Measurements from ENCODE around the gene CA5A. TPM values are rescaled to one million over a fixed set of nuclear protein-coding genes. Genes with fewer than 3 reads are reported as not detected.

CA5A gene
- total and polyA plus RNA-seq, 2 of the 4 experiments (the other 2 are of a cell fraction), result not detected

DNA sequence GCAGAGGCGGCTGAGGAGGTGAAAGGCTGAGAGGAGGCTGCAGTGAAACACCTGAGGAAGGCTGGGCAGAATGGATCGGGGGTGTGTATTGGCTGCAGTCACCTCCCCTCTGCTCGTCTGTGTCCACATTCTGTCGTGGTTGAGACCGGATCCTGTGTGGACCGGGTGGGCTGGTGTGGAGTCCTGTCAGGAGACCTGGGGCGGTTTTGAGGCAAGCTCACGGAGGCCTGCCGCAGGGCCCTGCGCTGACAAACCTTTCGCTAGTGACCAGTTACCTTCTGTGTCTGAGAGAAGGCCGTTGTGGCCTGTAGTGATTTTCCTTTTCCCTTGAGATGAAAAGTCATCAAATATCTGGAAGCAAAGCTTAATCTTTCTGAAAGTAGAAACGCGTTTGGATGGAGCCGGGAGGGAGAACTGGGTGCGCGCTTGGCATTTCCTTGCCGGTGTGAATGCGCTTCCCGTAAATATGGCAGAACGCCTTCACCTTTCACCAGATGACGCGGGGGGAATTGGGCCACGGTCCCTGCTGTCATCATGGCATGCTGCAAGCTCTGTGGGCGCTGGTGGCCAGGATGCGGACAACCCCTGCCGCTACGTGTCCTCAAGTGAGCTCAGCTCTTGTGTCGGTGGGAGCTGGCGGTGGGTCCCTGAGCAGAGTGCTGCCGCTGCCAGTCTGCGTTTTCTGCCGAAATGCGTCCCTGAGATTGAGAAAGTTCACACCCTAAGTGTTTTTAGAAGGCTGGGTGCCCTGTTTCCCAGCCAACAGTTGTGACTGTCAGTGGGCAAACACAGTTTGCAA lies 21.2 kb upstream of the CA5A start (continued):
- TF ChIP-seq MXI1 (IDR thresholded peaks at IDR 0.05; ENCODE audit: borderline replicate concordance, low read depth, low read length), result no peak
- no peak for TF ChIP-seq RAD21 (IDR thresholded peaks at IDR 0.05; ENCODE audit: low read length)

DNA sequence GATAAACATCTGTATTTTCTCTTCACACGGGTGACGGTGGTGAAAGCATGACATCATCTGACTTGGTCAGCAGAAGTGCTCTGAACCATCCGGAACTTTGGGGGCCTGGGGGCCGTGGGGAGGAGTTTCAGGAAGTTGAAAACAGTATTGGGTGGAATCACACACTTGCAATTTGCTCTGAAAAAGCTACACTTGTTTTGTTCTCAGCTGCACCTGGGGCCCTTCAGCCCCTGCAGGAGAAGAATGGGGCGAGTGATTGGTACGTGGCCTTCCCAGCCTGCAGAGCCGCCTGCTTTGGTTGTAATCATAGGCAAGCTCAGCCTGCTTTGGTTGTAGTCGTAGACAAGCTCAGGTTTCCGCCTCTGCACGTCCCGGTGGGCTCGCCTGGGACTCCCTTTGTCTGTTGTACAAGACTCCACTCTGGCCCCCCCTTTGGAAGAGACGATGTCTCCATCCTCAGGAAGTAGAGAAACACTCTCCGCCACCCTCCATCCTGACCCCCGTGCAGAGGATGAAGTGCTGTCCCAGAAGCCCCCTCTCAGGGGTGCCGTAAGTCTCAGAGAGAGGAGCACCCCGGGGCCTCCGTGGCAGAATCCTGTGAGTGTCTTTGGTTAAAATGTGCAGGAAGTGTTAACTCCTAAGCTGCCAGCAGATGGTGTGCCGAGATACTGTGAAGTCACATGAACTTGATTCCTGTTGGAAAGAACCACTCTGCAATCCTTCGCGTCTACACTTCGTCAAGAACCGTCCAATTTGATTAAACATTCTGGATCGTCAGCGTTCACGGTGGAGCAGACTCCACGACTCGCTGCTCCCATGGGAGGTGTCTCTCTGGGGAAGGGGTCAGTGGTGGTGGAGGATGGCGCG lies 20.3 kb upstream of the CA5A start:
- peak; percentile 85 for DNase-seq
- Histone ChIP-seq H3K27ac (ENCODE audit: insufficient read depth, low read length) (peak overlapping the region; percentile 55), H2AK5ac (ENCODE audit: low read depth, low read length) (peak overlapping the region; percentile 86; the same call in 1 of the 2 replicates), H3K9me1 (ENCODE audit: insufficient read depth, low read length) (peaks cover 19% of the 10 kb centered on the region), H3K4me2 (ENCODE audit: low read depth, low read length) (peak overlapping the region; percentile 49), H3K4me3 (ENCODE audit: insufficient read depth, low read depth, low read length) (no peak overlapping the region), H3K9ac (ENCODE audit: low read depth, low read length) (peak overlapping the region; percentile 23; the same call in 1 of the 2 replicates), H2BK20ac (ENCODE audit: low read depth, low read length) (peak overlapping the region; percentile 69; the same call in 1 of the 2 replicates), H3K79me1 (ENCODE audit: low read depth in 1 of 2, low read length in 2 of 2) (peaks cover 40 to 96% of the 10 kb centered on the region in 2 experiments), H3K9me3 (ENCODE audit: control insufficient read depth, insufficient read depth, low read length) (no peaks in the 10 kb centered on the region), H2AFZ (replicated peaks; ENCODE audit: low read length, poor library complexity) (peak overlapping the region; percentile 71), H4K91ac (ENCODE audit: insufficient read depth, low read depth, low read length) (peak overlapping the region; percentile 78), H3K4ac (ENCODE audit: low read depth, low read length) (peak overlapping the region; percentile 85), H4K8ac (ENCODE audit: low read depth in 2 of 2, low read length in 2 of 2) (peak overlapping the region; percentile 36 to 67; a peak in 3 of 4 replicates), H3K4me1 (ENCODE audit: control insufficient read depth, insufficient read depth, low read length) (peaks cover 24% of the 10 kb centered on the region), H2AK9ac (replicated peaks; ENCODE audit: low read depth, low read length, poor library complexity) (peak overlapping the region; percentile 71), H3K27me3 (ENCODE audit: control insufficient read depth, insufficient read depth, low read length) (no peaks in the 10 kb centered on the region), H3K18ac (ENCODE audit: low read depth, low read length) (peak overlapping the region; percentile 14), H3K36me3 (ENCODE audit: control insufficient read depth, insufficient read depth, low read length) (peaks cover 4% of the 10 kb centered on the region), H3K23ac (ENCODE audit: low read depth, low read length) (peak overlapping the region; percentile 41), H2BK15ac (ENCODE audit: low read depth, low read length) (0 out of 3 replicates have a peak overlapping the region, but pooled peaks have one; percentile 27), H2BK120ac (ENCODE audit: low read depth, low read length) (peak overlapping the region; percentile 40; the same call in 1 of the 2 replicates), H4K5ac (ENCODE audit: low read depth, low read length) (peak overlapping the region; percentile 68), H2BK5ac (ENCODE audit: low read depth, low read length, poor library complexity, severe bottlenecking) (peak overlapping the region; percentile 42), H3K56ac (ENCODE audit: extremely low read depth, insufficient read depth, low read length) (no peak overlapping the region), H3K14ac (replicated peaks; ENCODE audit: low read depth, low read length) (peak overlapping the region; percentile 80), H4K20me1 (ENCODE audit: insufficient read depth, low read length) (peaks cover 13% of the 10 kb centered on the region)
- intact Hi-C loops (cut with micrococcal nuclease) (loop anchor here (1.0 to 10.0 kb wide), 5 partner anchors 58 to 608 kb away; partner anchors contain the start of gene ZNF469), dilution Hi-C loops (cut with HindIII; ENCODE audit: low sequenced_read_pairs, unreplicated experiment) (no loop called here), in situ Hi-C loops (cut with MboI; ENCODE audit: low sequenced_read_pairs) (no loop called here)
- 30% methylated on average over 17 of the region's 30 CpGs; no CpG with 5 or more reads in 1 of the 2 experiments for WGBS, 2 experiments (ENCODE audit: extremely low coverage in 2 of 2, insufficient read length in 1 of 2)
- CTCF ChIA-PET, result no interaction called here
- peak; percentile 67 for ATAC-seq (ENCODE audit: low read depth)
- BruUV-seq (replicated peaks), result no TSS peak
- POLR2A ChIA-PET (ENCODE audit: unreplicated experiment), result no interaction called here
- TF ChIP-seq, protein P1, sequence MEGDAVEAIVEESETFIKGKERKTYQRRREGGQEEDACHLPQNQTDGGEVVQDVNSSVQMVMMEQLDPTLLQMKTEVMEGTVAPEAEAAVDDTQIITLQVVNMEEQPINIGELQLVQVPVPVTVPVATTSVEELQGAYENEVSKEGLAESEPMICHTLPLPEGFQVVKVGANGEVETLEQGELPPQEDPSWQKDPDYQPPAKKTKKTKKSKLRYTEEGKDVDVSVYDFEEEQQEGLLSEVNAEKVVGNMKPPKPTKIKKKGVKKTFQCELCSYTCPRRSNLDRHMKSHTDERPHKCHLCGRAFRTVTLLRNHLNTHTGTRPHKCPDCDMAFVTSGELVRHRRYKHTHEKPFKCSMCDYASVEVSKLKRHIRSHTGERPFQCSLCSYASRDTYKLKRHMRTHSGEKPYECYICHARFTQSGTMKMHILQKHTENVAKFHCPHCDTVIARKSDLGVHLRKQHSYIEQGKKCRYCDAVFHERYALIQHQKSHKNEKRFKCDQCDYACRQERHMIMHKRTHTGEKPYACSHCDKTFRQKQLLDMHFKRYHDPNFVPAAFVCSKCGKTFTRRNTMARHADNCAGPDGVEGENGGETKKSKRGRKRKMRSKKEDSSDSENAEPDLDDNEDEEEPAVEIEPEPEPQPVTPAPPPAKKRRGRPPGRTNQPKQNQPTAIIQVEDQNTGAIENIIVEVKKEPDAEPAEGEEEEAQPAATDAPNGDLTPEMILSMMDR (conservative IDR thresholded peaks at IDR 0.05; ENCODE audit: low read depth, low read length), result peak; percentile 63
- TF ChIP-seq POLR2A (IDR thresholded peaks at IDR 0.05; ENCODE audit: low read depth, low read length) (peak; percentile 6; the same call in 1 of the 2 replicates), RAD21 (IDR thresholded peaks at IDR 0.05; ENCODE audit: low read length) (peak; percentile 74), CHD1 (IDR thresholded peaks at IDR 0.05; ENCODE audit: low read depth, low read length) (no peak), NFE2L2 (IDR thresholded peaks at IDR 0.05; ENCODE audit: low read depth, low read length) (no peak), BHLHE40 (IDR thresholded peaks at IDR 0.05; ENCODE audit: low read depth, low read length) (no peak), RFX5 (IDR thresholded peaks at IDR 0.05; ENCODE audit: low read depth, low read length) (no peak), MXI1 (IDR thresholded peaks at IDR 0.05; ENCODE audit: borderline replicate concordance, low read depth, low read length) (no peak), FOS (IDR thresholded peaks at IDR 0.05; ENCODE audit: low read depth, low read length) (no peak), RCOR1 (IDR thresholded peaks at IDR 0.05; ENCODE audit: insufficient replicate concordance, low read length) (no peak)

Data from IMR-90 (cell line).